KMS-11 (cell line): ENCODE data around the gene PLPP3.

Experiments
- H2AFZ ChIP-seq: fragments of 200-600 bp; sonication (generic); 2 replicates; pipeline ENCODE4 v1.6.1; 2016; ENCODE audit warnings: antibody characterized with exemption, mixed run types, low read depth
- H3K27ac ChIP-seq: fragments of 200-600 bp; sonication (generic); 2 replicates; pipeline ENCODE4 v1.6.1; 2016; ENCODE audit warnings: mild to moderate bottlenecking, mixed run types
- H3K27me3 ChIP-seq: fragments of 200-600 bp; sonication (generic); 2 replicates; pipeline ENCODE4 v1.6.1; 2017; ENCODE audit warnings: mild to moderate bottlenecking, low read depth, mixed run types, moderate library complexity; ENCODE audit not compliant: insufficient read depth
- H3K36me3 ChIP-seq: fragments of 200-600 bp; sonication (generic); 2 replicates; pipeline ENCODE4 v1.6.1; 2017; ENCODE audit warnings: mild to moderate bottlenecking, mixed run types; ENCODE audit not compliant: insufficient read depth
- H3K4me1 ChIP-seq: fragments of 200-600 bp; sonication (generic); 2 replicates; pipeline ENCODE4 v1.6.1; 2016; ENCODE audit warnings: mild to moderate bottlenecking, low read depth, mixed run types; ENCODE audit not compliant: poor library complexity, severe bottlenecking
- H3K4me2 ChIP-seq: fragments of 200-600 bp; sonication (generic); 2 replicates; pipeline ENCODE4 v1.7.0; 2016; ENCODE audit warnings: mild to moderate bottlenecking, mixed run types
- H3K4me3 ChIP-seq: fragments of 200-600 bp; sonication (generic); IDR thresholded peaks from 2 replicates; pipeline ENCODE4 v1.6.1; 2017; ENCODE audit warnings: low read depth, low read length, mixed read lengths; ENCODE audit not compliant: insufficient read depth
- H3K79me2 ChIP-seq: fragments of 200-600 bp; sonication (generic); 2 replicates; pipeline ENCODE4 v1.6.1; 2016; ENCODE audit warnings: low read depth, mixed run types; ENCODE audit not compliant: insufficient read depth
- H3K9ac ChIP-seq: fragments of 200-600 bp; sonication (generic); 2 replicates; pipeline ENCODE4 v1.6.1; 2016; ENCODE audit warnings: mild to moderate bottlenecking, mixed run types
- H4K20me1 ChIP-seq: fragments of 200-600 bp; sonication (generic); 2 replicates; pipeline ENCODE4 v1.6.1; 2016; ENCODE audit warnings: mild to moderate bottlenecking, mixed run types; ENCODE audit not compliant: insufficient read depth
- TF ChIP-seq, protein P1 (sequence below): fragments of 200-600 bp; sonication (generic); conservative IDR thresholded peaks from 2 replicates; pipeline ENCODE4 v1.6.1; 2017; ENCODE audit warnings: low read depth, mild to moderate bottlenecking, antibody characterized with exemption, low read length, moderate library complexity, mixed read lengths

PLPP3 gene

DNA sequence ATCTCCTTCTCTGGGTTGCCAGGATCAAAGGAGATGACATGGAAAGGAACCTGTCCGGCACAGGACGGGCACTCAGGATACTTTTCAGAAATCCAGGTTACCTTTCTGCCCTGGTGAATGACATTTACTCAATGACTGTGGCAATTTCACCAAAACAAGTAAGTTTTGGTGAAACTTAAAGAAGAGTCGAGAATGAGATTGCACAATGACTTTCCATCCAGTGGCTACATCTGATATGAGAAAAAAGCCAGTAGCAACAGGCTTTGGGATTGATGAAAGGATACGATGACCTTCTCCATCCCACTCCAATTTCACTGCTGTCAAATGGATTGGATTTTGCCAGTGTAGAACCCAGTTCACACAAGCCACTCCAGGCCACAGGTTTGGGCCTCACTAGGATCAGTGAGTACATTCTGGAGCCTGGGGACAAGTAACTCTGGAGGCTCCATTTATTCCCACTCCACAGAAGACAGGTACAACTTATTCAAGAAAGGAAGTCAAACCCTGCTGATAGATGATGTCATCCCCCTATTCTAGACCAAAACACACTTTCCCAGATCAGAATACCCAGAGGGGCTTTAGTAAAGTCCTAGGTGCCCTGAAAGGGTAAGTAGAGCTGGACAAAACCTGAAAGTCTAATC lies 63.3 kb downstream of the PLPP3 start:
- no peaks in the 10 kb centered on the region for H3K79me2 ChIP-seq
- H3K36me3 ChIP-seq, result no peaks in the 10 kb centered on the region
- H3K4me3 ChIP-seq, result no peak overlapping the region
- no peak overlapping the region for H2AFZ ChIP-seq
- peaks cover 14% of the 10 kb centered on the region for H3K4me1 ChIP-seq
- no peaks in the 10 kb centered on the region for H3K27me3 ChIP-seq
- H3K4me2 ChIP-seq, result no peak overlapping the region
- H3K27ac ChIP-seq, result no peak overlapping the region
- TF ChIP-seq, protein P1, sequence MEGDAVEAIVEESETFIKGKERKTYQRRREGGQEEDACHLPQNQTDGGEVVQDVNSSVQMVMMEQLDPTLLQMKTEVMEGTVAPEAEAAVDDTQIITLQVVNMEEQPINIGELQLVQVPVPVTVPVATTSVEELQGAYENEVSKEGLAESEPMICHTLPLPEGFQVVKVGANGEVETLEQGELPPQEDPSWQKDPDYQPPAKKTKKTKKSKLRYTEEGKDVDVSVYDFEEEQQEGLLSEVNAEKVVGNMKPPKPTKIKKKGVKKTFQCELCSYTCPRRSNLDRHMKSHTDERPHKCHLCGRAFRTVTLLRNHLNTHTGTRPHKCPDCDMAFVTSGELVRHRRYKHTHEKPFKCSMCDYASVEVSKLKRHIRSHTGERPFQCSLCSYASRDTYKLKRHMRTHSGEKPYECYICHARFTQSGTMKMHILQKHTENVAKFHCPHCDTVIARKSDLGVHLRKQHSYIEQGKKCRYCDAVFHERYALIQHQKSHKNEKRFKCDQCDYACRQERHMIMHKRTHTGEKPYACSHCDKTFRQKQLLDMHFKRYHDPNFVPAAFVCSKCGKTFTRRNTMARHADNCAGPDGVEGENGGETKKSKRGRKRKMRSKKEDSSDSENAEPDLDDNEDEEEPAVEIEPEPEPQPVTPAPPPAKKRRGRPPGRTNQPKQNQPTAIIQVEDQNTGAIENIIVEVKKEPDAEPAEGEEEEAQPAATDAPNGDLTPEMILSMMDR, result no peak
- no peak overlapping the region for H3K9ac ChIP-seq
- H4K20me1 ChIP-seq, result no peaks in the 10 kb centered on the region

DNA sequence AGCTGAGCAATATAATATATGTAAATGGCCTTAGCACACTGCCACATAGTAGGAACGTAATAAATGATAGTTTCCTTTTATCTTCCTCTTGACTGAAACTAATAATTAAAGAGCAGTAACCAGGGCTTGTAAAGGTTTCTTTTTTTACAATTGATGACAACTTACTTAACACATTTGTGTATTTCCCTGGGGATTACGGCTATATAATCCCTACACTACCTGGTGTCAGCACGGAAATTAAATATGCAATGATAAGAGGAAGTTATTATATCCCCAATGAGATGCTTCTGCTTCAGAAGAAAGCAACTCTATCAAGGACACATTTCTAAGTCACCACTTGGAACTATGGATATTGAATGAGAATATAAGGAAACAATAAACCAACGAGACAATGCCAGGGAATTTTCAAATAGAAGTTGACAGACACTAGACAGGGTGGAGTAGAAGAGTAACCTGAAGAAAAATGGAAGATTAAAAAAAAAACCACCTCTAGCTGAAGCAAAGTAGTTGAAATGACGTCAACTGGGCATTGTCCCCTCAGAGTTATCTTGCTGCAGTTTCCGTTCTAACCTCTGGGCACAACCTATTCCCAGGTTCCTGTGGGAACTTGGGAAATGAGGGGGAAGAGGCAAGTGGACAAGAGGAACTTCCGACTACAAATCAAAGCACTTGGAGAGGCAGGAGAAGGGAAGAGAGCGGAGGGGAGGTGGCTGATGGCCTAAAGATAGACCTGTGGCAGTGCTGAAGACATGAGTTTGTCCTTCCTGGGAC lies 66.5 kb downstream of the PLPP3 start:
- H3K27ac ChIP-seq, result no peak overlapping the region
- H3K36me3 ChIP-seq, result no peaks in the 10 kb centered on the region
- peaks cover 14% of the 10 kb centered on the region for H3K4me1 ChIP-seq
- H3K4me3 ChIP-seq, result no peak overlapping the region
- no peak overlapping the region for H3K4me2 ChIP-seq
- no peaks in the 10 kb centered on the region for H3K27me3 ChIP-seq
- no peak overlapping the region for H2AFZ ChIP-seq
- TF ChIP-seq, protein P1, result no peak
- no peaks in the 10 kb centered on the region for H3K79me2 ChIP-seq
- H3K9ac ChIP-seq, result no peak overlapping the region
- no peaks in the 10 kb centered on the region for H4K20me1 ChIP-seq

DNA sequence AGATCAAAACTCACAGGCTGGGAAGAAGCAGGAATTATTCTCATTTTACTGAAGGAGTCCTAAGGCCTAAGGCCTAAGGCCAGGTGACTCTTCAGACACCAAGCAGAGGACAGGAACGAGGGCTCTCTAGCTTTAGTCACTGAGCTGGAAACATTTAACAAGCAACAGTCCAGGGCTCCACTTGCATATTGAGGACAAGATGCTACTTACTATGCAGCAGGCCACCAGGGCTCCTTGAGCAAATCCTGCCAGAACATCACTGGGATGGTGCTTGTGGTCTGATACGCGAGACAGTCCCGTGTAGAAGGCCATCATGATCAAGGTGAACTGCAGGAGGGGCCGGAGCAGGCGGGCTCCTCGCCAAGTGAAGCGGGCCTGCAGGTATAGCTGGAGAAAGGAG lies 67.6 kb downstream of the PLPP3 start:
- H4K20me1 ChIP-seq, result no peaks in the 10 kb centered on the region
- TF ChIP-seq, protein P1, result no peak
- H3K36me3 ChIP-seq, result no peaks in the 10 kb centered on the region
- H3K4me2 ChIP-seq, result no peak overlapping the region
- H3K27ac ChIP-seq, result no peak overlapping the region
- H3K79me2 ChIP-seq, result no peaks in the 10 kb centered on the region
- no peak overlapping the region for H3K4me3 ChIP-seq
- H3K4me1 ChIP-seq, result peaks cover 9% of the 10 kb centered on the region
- H2AFZ ChIP-seq, result no peak overlapping the region
- no peak overlapping the region for H3K9ac ChIP-seq
- no peaks in the 10 kb centered on the region for H3K27me3 ChIP-seq

DNA sequence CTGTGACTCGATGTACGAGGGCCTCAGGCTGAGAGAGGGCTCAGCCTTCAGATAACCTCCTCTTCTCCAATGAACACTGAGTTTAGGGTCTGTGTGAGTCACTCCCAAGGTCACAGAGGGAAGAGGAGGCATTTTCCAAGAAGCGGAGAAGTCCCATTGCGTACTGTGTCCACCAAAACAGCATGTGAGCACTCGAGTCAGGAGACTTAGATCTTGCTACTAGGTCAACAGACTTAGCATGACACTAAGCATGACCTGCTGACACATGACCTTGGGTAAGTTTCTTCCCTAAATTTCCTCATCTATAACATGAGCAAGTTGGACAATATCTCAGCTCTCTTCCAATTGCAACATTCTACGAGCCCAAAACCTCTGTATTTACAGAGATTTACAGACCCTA lies 68.0 kb downstream of the PLPP3 start:
- Histone ChIP-seq H3K4me2 (no peak overlapping the region), H2AFZ (no peak overlapping the region), H4K20me1 (no peaks in the 10 kb centered on the region), H3K4me3 (no peak overlapping the region), H3K4me1 (peaks cover 5% of the 10 kb centered on the region), H3K36me3 (no peaks in the 10 kb centered on the region), H3K27me3 (no peaks in the 10 kb centered on the region), H3K27ac (no peak overlapping the region), H3K79me2 (no peaks in the 10 kb centered on the region), H3K9ac (no peak overlapping the region)
- TF ChIP-seq, protein P1, result no peak
